Measurements from ENCODE around the gene ME1.
"Not testable (repeated sequence)": the region's sequence is repeated elsewhere in the genome, so short reads cannot be mapped to it uniquely, and the experiment has no call there.

Gene ME1

DNA sequence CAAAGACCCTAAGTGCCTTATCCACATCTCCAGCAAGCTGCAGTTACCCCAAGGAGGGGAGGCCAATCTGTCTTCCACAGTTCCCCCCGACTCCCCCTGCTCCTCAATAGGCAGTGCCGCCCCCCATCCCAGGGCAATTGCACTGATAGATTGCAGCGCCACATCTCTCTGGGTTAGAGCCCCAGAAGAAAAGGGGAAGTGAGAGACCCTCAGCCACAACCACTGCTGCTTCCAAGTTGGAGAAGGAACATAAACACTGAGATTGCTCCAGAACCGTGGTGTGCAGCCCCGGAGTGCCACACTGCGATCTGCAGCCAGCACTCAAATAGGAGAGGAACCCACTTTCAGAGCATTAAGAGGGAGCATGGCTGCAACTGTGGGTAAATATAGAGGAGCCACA is 136.2 kb downstream of the ME1 start:
- Histone ChIP-seq H3K4ac (ENCODE audit: low read depth, low read length) (no peak overlapping the region), H3K4me1 (ENCODE audit: control insufficient read depth, low read depth, low read length) (no peaks in the 10 kb centered on the region), H3K9ac (ENCODE audit: low read length) (no peak overlapping the region), H2BK5ac (ENCODE audit: low read length) (no peak overlapping the region), H3K4me2 (ENCODE audit: low read length) (no peak overlapping the region), H3K27me3 (ENCODE audit: insufficient read depth, low read length, poor library complexity) (no peaks in the 10 kb centered on the region), H3K36me3 (ENCODE audit: control insufficient read depth, insufficient read depth, low read length) (no peaks in the 10 kb centered on the region), H3K4me3 (ENCODE audit: low read length) (no peak overlapping the region), H3K79me1 (ENCODE audit: low read length) (no peaks in the 10 kb centered on the region), H3K18ac (ENCODE audit: low read length) (no peak overlapping the region), H3K23ac (ENCODE audit: low read length) (no peak overlapping the region), H2BK120ac (ENCODE audit: low read depth, low read length) (no peak overlapping the region), H3K27ac (ENCODE audit: low read depth, low read length) (no peak overlapping the region), H3K79me2 (ENCODE audit: control insufficient read depth, insufficient read depth, low read length) (no peaks in the 10 kb centered on the region), H4K8ac (ENCODE audit: low read depth, low read length) (no peak overlapping the region), H2AK5ac (ENCODE audit: low read length) (no peak overlapping the region), H2BK15ac (replicated peaks; ENCODE audit: low read depth) (no peak overlapping the region), H3K56ac (ENCODE audit: low read length) (no peak overlapping the region), H4K5ac (ENCODE audit: low read length) (no peak overlapping the region)
- WGBS (ENCODE audit: extremely low coverage, insufficient coverage, low lambda C conversion rate) = no CpG with 5 or more reads among the region's 6 CpGs
- no peak for DNase-seq

GRCh38 chr6:83292900-83293843 is 137.7 kb downstream of the ME1 start:
- Histone ChIP-seq H3K4me3 (ENCODE audit: low read length) (no peak overlapping the region), H4K8ac (ENCODE audit: low read depth, low read length) (no peak overlapping the region), H3K9ac (ENCODE audit: low read length) (no peak overlapping the region), H2BK5ac (ENCODE audit: low read length) (no peak overlapping the region), H3K79me2 (ENCODE audit: control insufficient read depth, insufficient read depth, low read length) (no peaks in the 10 kb centered on the region), H3K4ac (ENCODE audit: low read depth, low read length) (no peak overlapping the region), H3K36me3 (ENCODE audit: control insufficient read depth, insufficient read depth, low read length) (no peaks in the 10 kb centered on the region), H3K4me2 (ENCODE audit: low read length) (no peak overlapping the region), H3K23ac (ENCODE audit: low read length) (no peak overlapping the region), H3K4me1 (ENCODE audit: control insufficient read depth, low read depth, low read length) (no peaks in the 10 kb centered on the region), H3K79me1 (ENCODE audit: low read length) (no peaks in the 10 kb centered on the region), H3K27ac (ENCODE audit: low read depth, low read length) (no peak overlapping the region), H2BK15ac (replicated peaks; ENCODE audit: low read depth) (no peak overlapping the region), H3K56ac (ENCODE audit: low read length) (no peak overlapping the region), H2AK5ac (ENCODE audit: low read length) (no peak overlapping the region), H3K18ac (ENCODE audit: low read length) (no peak overlapping the region), H3K27me3 (ENCODE audit: insufficient read depth, low read length, poor library complexity) (no peaks in the 10 kb centered on the region), H2BK120ac (ENCODE audit: low read depth, low read length) (no peak overlapping the region), H4K5ac (ENCODE audit: low read length) (no peak overlapping the region)
- WGBS (ENCODE audit: extremely low coverage, insufficient coverage, low lambda C conversion rate) = no CpG with 5 or more reads among the region's 9 CpGs
- DNase-seq = no peak

DNA sequence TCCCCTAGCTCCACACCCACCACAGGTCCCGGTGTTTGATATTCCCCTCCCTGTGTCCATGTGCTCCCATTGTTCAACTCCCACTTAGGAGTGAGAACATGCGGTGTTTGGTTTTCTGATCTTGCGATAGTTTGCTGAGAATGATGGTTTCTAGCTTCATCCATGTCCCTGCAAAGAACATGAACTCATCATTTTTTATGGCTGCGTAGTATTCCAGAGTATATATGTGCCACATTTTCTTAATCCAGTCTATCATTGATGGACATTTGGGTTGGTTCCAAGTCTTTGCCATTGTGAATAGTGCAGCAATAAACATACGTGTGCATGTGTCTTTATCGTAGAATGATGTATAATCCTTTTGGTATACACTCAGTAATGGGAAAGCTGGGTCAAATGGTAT is 143.6 kb downstream of the ME1 start:
- H3K79me2 ChIP-seq (ENCODE audit: control insufficient read depth, insufficient read depth, low read length); H3K36me3 ChIP-seq (ENCODE audit: control insufficient read depth, insufficient read depth, low read length); H2AK5ac ChIP-seq (ENCODE audit: low read length); H2BK15ac ChIP-seq (replicated peaks; ENCODE audit: low read depth); H3K27me3 ChIP-seq (ENCODE audit: insufficient read depth, low read length, poor library complexity); H3K9ac ChIP-seq (ENCODE audit: low read length); H2BK120ac ChIP-seq (ENCODE audit: low read depth, low read length); H3K4me2 ChIP-seq (ENCODE audit: low read length); H3K27ac ChIP-seq (ENCODE audit: low read depth, low read length); H3K4me3 ChIP-seq (ENCODE audit: low read length); H3K4ac ChIP-seq (ENCODE audit: low read depth, low read length); H4K8ac ChIP-seq (ENCODE audit: low read depth, low read length); DNase-seq; H3K79me1 ChIP-seq (ENCODE audit: low read length); H3K18ac ChIP-seq (ENCODE audit: low read length); H3K4me1 ChIP-seq (ENCODE audit: control insufficient read depth, low read depth, low read length); H3K23ac ChIP-seq (ENCODE audit: low read length); H2BK5ac ChIP-seq (ENCODE audit: low read length); H4K5ac ChIP-seq (ENCODE audit: low read length); H3K56ac ChIP-seq (ENCODE audit: low read length): not testable (repeated sequence)
- no CpG with 5 or more reads among the region's 6 CpGs for WGBS (ENCODE audit: extremely low coverage, insufficient coverage, low lambda C conversion rate)

- no CpG with 5 or more reads among the region's 4 CpGs for WGBS (ENCODE audit: extremely low coverage, insufficient coverage, low lambda C conversion rate)
- Histone ChIP-seq H2AK5ac (ENCODE audit: low read length) (no peak overlapping the region), H3K79me2 (ENCODE audit: control insufficient read depth, insufficient read depth, low read length) (no peaks in the 10 kb centered on the region)
These were observed 144.9 kb downstream of the ME1 start for GRCh38 chr6:83285917-83286316.

GRCh38 chr6:83273596-83273995 is 157.3 kb downstream of the ME1 start:
- H3K9ac ChIP-seq (ENCODE audit: low read length) = no peak overlapping the region
- no peak overlapping the region for H3K4me3 ChIP-seq (ENCODE audit: low read length)
- H3K18ac ChIP-seq (ENCODE audit: low read length) = no peak overlapping the region
- no peak overlapping the region for H2AK5ac ChIP-seq (ENCODE audit: low read length)
- no peak for DNase-seq
- no peak overlapping the region for H2BK120ac ChIP-seq (ENCODE audit: low read depth, low read length)
- H2BK5ac ChIP-seq (ENCODE audit: low read length) = no peak overlapping the region
- H4K8ac ChIP-seq (ENCODE audit: low read depth, low read length) = no peak overlapping the region
- H3K27ac ChIP-seq (ENCODE audit: low read depth, low read length) = no peak overlapping the region
- H3K36me3 ChIP-seq (ENCODE audit: control insufficient read depth, insufficient read depth, low read length) = no peaks in the 10 kb centered on the region
- no peaks in the 10 kb centered on the region for H3K79me1 ChIP-seq (ENCODE audit: low read length)
- no peak overlapping the region for H3K4me2 ChIP-seq (ENCODE audit: low read length)
- no peak overlapping the region for H3K23ac ChIP-seq (ENCODE audit: low read length)
- no CpG with 5 or more reads among the region's 1 CpG for WGBS (ENCODE audit: extremely low coverage, insufficient coverage, low lambda C conversion rate)
- H3K27me3 ChIP-seq (ENCODE audit: insufficient read depth, low read length, poor library complexity) = no peaks in the 10 kb centered on the region
- H3K79me2 ChIP-seq (ENCODE audit: control insufficient read depth, insufficient read depth, low read length) = no peaks in the 10 kb centered on the region
- H4K5ac ChIP-seq (ENCODE audit: low read length) = no peak overlapping the region
- no peak overlapping the region for H3K4ac ChIP-seq (ENCODE audit: low read depth, low read length)
- no peaks in the 10 kb centered on the region for H3K4me1 ChIP-seq (ENCODE audit: control insufficient read depth, low read depth, low read length)
- no peak overlapping the region for H2BK15ac ChIP-seq (replicated peaks; ENCODE audit: low read depth)
- no peak overlapping the region for H3K56ac ChIP-seq (ENCODE audit: low read length)

More at GRCh38 chr6:83285917-83286316, 144.9 kb downstream of the ME1 start:
- H2BK120ac ChIP-seq (ENCODE audit: low read depth, low read length) = no peak overlapping the region
- H3K27ac ChIP-seq (ENCODE audit: low read depth, low read length) = no peak overlapping the region
- no peaks in the 10 kb centered on the region for H3K27me3 ChIP-seq (ENCODE audit: insufficient read depth, low read length, poor library complexity)
- H3K23ac ChIP-seq (ENCODE audit: low read length) = no peak overlapping the region
- H3K4me1 ChIP-seq (ENCODE audit: control insufficient read depth, low read depth, low read length) = no peaks in the 10 kb centered on the region
- no peak overlapping the region for H3K4me3 ChIP-seq (ENCODE audit: low read length)
- no peak overlapping the region for H3K4me2 ChIP-seq (ENCODE audit: low read length)
- H4K8ac ChIP-seq (ENCODE audit: low read depth, low read length) = no peak overlapping the region
- no peak overlapping the region for H3K18ac ChIP-seq (ENCODE audit: low read length)
- no peak overlapping the region for H3K56ac ChIP-seq (ENCODE audit: low read length)
- DNase-seq = no peak
- no peak overlapping the region for H3K4ac ChIP-seq (ENCODE audit: low read depth, low read length)
- no peaks in the 10 kb centered on the region for H3K36me3 ChIP-seq (ENCODE audit: control insufficient read depth, insufficient read depth, low read length)
- no peak overlapping the region for H4K5ac ChIP-seq (ENCODE audit: low read length)
- H3K79me1 ChIP-seq (ENCODE audit: low read length) = no peaks in the 10 kb centered on the region
- no peak overlapping the region for H2BK15ac ChIP-seq (replicated peaks; ENCODE audit: low read depth)
- no peak overlapping the region for H3K9ac ChIP-seq (ENCODE audit: low read length)
- no peak overlapping the region for H2BK5ac ChIP-seq (ENCODE audit: low read length)

All from mesendoderm (in vitro differentiated cells).